Iris pigment epithelial cell (primary cell): Measurements from ENCODE around the gene METTL25B.

Source experiments
- DNase-seq: peaks from one replicate; pipeline ENCODE4 v3.0.0-alpha.2; 2011; ENCODE audit warnings: low read depth

Gene METTL25B

DNA sequence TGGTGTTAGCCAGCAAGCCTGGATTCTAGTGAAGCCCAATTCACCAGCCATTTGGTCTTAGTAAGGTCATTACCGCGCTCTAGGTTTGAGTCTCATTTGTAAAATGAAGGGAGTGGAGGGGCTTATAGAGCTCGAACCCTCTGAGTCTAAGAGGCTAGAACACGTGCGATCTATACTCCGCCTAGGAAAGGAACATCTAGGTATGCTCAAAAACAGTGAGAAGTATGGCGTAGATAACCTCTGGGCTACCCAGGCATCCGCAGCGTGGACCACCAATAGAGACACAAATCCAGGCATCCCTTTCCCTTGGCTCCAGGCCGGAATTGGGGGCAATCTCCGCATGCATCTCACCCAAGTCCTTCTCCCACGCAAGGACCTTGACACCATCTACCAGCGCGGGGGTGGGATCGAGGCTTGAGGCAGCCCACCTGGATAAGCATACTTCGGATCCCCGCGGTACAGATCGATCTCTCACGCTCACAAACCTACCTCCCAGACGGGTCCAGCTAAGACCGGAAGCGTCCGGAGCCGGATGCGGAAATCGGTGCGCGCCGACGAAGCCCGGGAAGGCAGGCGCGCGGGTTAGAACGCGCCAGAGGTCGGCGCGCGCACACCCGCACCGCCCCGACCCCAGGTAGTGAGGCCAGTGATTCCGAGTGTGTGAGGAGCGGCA lies at the start of gene METTL25B:
Gene METTL25B, plus strand, starts transcription at position 544 of the 673 bp plus-strand sequence. CDS start 636 bp downstream, outside the sequence.
- peak; percentile 81 for DNase-seq

DNA sequence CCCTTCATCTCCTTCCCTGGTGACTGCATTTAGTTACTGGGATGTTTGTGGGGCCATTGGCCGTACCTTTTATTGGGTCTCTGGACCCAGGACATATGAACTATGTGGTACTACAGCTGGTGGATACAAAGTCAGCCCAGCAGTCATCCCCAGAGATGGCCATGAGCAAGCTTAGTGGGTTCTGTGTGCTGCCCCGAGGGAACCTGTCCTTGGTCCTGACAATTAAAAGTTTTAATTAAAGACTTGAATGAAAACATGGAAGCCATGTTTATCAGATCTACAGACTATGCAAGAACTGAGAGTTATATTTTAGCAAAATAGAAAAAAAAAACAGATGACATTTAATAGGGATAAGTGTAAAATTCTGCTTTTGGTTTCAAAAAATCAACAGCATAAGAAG lies 48.2 kb upstream of the METTL25B start:
- DNase-seq = no peak

DNA sequence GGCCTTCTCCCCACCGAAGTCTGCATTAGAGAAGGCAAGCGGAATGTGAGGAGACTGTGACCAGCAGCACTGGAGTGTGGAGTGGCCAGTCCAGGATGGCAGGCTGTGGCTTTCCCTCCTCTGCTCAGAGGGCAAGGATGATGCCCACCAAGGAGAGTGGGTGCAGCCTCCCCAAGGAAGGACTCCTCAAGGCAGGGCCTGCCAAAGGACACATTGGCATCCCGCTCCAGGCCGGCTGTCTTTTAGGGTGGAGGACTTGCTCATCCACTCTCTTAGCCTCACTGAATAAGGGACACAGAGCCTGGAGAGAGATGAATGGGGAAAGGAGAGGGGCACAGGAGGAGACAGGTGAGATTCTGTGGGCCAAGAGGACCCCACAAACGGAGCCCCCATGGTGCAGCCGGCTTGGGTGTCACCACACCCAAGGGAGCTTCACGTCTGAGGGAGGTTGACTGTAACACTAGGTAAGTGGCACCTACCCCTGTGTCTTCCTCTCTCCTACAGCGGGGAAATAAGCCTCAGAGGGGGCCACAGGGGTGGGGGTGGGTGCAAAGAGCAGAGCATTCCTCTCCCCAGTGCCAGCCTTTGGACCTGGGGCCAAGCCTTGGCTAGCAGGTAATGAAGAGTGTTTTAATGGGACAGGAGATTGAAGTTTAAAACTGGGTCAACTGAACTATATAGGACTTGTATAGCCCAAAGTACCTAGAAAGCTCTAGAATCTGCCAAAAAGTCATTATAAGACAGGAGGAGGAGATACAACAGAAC lies 46.9 kb upstream of the METTL25B start:
- DNase-seq = no peak

DNA sequence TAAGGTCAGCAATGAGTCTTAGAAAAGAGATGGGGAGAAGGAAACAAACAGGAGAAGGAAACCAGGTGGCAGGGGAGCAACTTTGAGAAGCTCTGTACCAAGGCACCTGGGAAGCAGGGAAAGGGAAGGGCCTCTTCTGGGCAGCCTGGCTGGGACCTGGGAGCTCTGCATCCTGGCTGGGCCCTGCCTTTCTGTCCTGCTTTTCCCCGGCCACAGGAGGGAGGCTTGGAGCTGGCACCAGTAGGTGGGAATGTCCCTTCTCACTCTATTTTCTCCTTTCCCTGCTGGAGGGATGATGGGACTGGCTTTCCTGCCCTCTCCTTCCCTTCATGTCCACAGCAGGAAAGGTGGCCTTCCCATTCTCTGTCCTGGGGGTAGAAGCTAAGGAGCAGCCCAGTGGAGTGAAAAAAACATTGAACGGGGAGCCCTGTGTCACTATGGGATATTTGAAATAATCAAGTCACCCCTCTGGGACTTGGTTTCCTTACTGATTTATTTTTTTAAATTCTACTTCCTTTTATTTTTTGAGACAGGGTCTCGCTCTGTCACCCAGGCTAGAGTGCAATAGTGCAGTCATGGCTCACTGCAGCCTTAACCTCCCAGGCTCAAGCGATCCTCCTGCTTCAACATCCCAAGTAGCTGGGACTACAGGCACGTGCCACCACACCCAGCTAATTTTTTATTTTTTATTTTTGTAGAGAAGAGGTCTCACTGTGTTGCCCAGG lies 45.9 kb upstream of the METTL25B start:
- no peak for DNase-seq

DNA sequence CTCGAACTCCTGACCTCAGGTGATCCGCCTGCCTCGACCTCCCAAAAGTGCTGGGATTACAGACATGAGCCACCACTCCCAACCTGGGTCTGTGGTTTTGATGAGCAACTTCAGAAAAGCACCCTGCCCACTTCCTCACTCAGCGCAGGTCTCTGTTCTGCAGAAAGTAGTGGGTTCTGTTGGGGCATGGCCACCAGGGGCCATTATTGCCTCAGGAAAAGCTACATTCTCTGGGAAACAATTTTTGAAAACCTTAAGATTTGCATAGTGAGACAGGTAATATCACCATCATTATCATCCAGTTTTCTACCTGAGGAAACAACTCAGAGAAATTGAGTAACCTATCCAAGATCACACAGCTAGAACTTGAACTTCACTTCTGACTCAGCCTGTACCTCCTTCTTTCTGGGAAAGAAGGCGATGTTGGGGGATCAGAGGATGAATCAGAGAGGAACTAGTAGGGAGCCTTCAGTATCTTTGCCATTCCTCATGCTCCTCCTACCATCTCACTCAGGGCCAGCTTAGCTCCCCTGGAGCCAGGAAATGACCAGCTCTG lies 44.0 kb upstream of the METTL25B start:
- DNase-seq = peak; percentile 75

DNA sequence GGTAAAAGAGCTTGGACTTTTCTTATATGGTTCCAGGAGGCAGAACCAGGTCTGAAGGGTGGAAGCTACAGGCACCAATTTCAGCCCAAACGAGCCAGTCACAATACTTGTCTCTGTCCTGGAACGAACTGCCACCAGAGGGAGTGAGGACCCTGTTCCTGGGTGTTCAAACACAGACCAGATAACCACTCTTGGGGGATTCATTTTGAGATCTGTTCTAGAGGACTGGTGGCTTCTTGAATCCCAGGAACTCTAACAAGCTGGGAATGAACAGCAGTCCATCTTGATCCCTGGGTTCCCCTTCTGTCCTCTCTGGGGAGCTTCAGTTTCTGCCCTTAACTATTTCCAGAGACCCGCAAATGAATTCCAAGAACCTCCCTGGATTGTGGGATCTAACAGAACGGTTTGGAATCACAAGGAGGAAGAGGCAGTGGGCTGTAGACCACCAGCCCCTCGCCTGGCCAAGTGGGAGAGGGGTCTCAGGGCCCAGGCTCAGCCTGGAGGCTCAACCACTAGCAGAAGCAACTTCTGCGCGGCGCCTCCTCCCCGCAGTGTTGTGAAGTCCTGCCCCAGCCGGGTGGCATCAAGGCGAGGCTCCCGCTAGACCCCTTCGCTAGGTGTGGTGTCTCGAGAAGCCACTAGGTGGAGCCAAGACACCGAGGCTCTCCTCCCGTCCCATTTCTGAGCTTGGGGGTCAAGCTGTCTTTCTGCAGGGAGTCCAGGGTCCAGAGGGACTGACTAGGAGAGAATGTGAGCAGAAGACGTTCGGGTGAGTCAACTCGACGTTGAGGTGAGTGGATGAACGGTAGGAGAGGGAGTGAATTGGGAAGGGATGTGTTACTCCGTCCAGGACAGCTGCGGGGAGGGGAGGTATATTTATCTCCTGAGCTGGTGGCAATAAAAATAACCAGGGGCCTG lies 39.0 kb upstream of the METTL25B start:
- DNase-seq = peak; percentile 66

DNA sequence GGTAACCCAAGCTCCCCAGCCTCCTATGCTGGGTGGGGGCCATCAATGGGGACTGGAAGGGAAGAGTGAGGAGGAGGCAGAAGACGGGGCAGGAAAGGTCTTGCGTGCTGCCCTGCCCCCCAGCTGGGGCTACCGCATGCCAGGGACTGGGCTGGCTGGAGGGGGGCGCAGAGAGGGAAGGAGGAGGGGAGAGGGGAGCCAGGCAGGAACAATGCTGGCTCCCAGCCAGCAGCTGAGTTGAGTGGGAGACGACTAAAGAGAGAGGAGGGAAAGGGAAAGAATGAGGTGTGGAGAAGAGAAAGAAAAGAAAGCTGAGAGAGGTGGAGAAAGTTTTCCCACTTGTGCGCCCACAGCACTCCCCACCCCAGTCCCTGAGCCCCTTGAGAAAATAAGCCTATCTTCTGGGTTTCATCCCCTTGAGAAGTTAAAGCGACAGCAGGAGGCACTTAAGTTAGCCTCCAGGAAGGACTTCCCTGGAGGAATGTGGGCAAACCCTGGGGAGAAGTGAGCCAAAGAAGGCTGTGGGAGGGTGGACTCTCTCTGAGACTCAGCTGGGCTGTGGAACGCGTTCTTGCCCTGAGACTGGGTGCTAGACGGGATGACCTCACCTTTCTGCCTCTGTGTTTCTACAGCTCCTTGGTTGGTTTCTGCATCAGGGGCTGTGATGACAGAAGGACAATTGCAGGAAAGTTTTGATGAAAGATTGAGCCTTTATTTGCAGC lies 38.2 kb upstream of the METTL25B start:
- no peak for DNase-seq

DNA sequence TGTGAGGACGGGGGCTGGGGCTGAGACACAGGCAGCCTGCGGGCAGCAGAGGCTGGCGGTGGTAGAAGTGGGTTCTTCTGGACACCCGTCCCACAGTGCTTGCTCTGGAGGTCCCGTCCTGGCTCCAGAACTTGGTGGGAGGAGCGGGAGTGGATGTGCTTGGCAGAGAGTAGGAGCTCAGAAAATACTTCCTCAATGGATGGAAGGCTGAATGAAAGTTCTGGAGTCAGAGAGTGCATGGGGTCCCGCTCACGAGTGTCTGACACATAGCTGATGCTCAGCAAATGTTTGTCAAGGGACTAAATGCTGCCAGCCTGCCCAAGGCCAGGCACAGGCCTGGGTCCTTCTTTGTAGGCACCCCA lies 37.6 kb upstream of the METTL25B start:
- DNase-seq = no peak

DNA sequence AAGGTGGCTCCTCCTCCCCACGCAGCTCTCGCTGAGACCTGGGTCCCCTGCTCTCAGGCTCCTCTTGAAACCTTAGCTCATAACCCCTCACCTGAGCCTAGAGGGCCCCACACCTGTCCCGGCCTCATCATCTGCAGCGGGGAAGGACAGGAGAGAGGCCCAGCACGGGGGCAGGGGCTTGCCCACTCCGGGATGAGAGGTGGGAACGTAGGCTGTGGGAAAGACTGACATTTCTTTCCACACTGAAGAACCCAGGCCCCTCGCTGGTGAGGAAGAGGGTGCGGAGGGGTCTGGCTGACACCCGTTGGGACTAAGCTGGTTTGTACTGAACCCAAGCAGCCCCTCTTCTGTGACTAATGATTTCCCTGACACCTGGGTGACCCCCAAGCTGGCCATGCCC lies 37.1 kb upstream of the METTL25B start:
- DNase-seq = no peak

DNA sequence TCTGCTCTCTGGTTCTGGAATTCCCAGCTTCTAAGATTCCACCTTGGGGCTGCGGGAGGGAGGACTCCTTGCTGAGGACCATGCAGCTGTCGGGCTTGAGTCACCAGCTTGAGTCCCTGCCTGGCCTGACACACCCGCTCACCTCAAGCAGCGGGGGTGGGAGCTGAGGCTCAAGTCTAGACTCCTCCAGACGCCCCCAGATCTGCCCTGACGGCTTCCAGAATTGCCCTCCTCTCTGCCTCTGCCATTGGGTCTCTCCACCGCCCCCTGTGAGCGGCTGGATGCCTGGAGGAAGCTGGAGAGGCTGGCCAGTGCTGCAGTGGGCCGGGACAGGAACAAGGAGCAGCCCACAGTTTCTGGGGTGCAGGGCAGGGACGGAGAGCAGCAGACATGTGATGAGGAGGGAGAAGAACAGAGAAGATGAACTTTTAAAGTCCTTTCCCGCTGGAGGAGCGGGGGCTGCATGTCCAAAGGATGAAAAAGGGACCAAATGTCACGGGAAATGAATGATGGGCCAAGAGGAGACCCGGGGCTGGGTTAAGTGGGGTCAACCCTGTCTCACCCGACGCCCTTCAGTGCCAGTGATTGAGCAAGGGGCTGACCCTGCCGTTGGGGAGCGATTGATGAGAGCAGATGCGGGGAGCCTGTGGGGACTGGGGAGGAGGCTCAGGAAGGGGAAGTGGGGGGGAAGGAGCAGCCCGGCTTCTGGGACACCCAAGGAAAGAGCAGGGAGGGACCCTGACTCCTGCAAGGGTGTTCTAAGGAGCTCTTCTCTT lies 36.4 kb upstream of the METTL25B start:
- no peak for DNase-seq

DNA sequence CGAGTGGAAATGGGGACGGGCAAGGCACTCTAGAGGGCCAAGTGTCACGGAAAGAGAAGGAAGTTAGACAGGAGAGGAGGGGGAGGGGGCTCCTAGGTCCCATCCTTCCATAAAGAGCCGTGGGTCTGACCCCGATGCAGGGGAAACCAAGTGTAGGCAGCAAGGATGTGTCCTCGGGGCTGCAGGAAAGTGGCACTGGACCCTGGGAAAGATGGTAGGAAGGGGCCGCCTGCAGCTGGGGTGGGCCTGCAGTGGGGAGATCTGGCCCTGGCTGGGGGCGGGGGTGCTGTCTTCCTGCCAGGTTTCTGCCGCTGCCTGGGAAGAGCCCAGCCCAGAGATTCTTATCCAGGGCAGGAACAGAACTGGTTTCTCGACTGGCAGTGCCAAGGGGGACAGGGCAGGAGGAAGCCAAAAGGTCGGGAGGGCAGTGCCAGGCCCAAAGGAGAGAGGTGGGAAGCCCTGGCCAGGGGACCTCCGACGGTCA lies 35.8 kb upstream of the METTL25B start:
- no peak for DNase-seq

DNA sequence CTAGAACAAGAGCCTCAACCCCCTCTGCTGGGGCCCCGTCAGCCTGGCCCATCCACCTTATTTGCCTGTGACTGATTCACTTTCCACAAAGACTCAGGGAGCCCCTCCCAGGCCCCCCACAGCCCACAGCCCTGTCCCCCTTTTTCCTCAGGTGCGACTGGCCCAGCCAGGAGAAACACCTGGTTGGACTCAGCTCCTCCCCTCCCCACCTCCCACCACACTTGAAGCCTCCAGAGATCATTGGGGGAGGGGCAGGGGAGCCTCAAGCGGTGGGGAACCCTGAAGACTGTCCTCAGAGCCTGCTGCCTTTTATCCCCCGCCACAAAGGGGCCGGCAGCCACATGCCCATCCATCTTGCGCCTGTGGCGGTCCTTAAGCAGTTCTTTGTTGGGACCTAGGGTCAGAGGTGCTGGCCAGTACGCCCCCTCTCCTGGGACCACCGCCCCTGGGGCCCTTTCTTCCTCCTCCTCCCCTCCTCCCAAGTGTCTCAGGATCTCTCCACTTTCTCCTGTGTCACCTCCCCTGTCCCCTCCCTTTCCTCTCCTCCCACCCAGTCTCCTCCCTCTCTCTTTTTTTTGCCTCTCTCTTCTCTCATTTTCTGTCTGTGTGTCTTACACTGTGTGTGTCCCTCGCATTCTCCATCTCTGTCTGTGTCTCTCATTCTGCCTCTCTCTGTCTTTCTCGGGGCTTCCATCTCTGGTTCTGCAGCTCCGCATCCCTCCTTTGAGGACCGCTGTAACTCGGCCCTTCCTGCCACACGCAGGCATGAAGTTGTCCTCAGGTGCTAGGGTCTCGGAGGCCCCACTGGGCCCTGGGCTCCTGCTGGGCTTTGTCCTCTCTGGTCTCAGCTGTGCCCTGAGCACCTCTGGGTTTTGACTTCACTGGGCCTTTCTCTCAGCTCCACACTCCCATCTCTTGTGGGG lies 35.1 kb upstream of the METTL25B start:
- no peak for DNase-seq

DNA sequence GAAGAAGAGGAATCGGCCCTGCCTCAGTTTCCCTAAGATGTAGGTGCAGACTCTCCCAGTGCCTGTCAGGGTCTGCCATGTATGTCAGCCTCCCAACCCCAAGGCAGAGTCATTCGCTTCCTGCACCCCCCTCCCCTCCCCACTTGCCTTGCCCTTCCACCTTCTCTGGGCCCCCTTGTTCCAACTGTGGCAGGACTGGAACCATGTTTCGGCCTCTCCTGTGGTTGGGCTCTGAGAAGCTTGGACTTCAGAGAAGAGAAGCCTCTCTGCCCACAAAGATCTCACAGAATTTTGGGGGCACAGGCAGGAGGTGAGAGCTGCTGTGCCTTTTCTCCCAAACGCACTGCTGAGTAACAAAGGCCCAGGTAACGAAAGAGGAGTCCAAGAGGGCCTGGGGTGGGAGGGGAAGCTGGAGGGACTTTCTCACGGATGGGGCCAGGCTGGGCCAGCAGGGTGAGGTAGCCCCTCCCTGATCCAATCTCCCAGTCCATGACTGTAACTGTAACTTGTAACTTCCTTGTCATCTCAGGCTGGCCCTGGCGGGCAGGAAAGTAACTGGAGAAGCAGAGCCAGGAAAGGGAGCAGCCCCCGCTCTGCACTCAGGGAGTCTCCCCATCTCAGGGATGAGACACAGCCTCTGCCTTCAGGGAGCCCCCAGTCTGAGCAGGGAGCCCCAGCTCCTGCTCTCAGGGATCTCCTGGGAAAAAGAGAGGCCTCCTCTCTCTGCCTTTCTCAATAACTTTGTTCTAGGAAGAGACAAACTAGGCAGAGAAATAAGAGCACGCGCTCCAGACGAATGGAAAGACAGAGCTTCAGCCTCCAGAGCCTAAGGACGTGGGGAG lies 34.2 kb upstream of the METTL25B start:
- no peak for DNase-seq

DNA sequence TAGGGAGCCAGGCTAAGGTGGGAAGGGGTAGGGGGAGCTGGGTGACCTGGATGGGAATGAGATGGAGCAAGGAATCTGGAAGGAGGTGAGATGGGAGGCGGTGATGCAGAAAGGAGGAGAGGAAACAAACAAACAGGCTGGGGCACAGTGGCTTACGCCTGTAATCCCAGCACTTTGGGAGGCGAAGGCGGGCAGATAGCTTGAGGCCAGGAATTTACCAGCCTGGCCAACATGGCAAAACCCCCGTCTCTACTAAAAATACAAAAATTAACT lies 33.6 kb upstream of the METTL25B start:
- no peak for DNase-seq

DNA sequence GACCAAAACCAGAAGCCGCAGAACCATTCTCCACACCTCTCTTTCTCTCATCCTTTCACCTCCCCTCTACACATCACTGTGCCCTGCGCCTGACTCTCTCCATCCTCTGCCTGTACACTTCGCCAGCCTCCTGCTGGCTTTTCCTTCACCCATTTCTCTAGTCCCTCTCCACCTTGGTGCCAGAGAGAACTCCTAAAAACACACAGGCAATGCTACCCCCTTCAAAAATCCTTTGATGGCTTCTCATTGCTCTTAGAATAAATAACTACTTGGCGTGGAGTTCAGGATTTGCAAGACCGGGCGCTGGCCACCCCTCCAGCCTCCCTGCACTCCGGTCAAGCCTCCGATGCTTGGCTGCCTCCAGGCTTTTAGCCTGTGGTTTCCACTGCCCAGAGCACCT lies 31.5 kb upstream of the METTL25B start:
- DNase-seq = no peak

DNA sequence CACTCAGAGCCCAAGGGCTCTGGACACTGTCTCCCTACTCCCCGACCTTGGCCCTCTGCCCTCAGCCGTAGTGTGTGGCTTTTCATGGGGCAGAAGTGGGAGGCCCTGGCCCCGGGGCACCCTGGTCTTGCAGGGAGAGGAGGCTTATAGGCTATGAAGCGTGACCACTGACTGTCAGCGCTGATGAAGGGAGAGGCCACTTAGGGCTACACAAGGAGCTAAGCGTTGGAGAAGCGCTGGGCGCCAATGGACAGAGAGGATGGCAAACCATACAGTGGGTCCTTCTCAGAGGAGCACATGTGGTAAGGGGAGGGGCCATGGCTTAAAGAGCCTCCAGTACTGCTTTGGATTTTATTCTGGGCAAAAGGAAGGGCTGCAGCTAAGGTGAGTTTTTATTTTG lies 30.8 kb upstream of the METTL25B start:
- DNase-seq = no peak

DNA sequence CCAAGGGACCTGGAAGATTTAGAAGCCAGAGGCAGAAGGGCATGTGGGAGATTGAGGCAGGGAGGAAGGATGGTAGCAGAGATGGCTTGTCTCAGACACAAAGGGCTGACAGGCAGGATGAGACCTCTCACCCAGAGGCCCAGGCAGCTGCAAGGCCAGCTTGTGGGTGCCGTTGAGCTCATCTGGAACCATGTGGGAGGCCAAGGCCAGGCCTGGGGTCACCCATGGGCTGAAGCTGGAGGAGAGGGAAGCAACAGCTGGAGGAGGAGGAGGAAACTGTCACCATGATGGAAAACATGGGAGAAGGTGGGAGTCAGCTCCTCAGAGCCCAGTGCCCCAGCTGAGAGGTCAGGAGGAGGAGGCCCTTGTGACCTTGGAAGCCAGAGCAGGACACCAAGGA lies 29.3 kb upstream of the METTL25B start:
- DNase-seq = no peak
